Urothelium cell line (cell line): ENCODE data around the gene CLRN3.

Source experiments
- DNase-seq: peaks from one replicate; pipeline ENCODE4 v3.0.0; 2011; ENCODE audit warnings: low spot score, mixed read lengths
- FAIRE-seq: peaks from 2 replicates; lab custom pipeline; 2011; peaks lifted over from hg19 to GRCh38; lab: Jason Lieb, UNC

CLRN3 gene

DNA sequence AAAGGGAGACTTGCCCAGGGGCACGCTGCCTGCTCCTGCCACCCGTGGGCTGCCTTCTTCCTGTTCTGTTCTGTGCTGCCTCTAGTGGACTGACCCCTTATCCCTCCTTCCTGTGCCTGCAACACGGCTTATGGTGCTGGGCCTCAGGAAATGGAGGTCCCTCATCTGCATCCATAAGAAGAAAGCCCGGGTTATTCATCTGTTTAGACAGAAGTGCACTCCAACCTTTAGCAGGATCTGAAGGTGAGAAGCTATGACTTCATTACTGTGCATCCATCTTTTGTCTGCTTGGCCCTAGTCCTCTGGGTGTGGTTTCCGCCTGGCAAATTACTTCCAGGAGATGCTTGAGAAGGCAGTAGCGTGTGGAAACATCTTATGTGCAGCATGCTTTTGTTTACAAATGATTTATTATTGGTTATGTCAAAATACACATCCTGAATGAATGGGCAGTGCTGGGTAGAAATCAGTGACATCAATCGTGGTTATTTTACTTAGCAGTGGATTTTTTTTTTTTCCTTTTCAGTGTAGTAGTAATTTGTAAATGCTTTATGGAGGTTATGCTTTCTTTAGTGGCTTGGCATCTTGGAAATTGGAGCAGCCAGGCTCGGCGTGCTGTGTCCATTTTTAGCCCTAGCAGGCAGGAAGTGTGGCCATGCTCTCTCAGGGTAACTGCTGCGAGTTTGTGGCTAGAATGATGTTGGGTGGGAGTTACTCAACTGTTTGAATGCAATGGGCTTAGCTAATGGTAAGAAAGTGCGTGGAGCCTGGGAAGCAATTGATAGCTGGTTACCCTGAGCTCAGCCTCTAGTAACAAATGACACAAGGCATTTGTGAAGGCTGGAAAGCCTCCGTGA is 26.9 kb upstream of the CLRN3 start:
- FAIRE-seq (no peak), DNase-seq (peak; percentile 29)

DNA sequence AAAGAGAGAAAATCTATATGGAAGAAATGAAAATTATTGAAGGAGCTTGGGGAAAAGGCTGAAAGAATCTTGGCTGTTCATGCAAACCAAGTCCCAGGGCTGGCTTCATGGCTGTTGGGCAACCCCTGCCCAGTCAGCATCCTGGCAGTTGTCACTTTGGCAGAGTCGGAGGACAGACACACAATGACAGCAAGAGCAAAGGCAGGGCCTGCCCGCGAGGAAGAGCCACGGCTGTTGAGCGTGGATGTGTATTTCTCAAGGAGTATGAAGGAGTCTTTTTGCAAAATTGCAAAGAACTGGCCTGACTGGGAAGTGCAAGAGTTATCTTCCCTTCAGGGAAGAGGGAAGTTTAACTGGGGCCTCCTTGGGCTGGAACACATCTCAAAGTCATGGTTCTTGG is 25.8 kb upstream of the CLRN3 start:
- no peak for FAIRE-seq

DNA sequence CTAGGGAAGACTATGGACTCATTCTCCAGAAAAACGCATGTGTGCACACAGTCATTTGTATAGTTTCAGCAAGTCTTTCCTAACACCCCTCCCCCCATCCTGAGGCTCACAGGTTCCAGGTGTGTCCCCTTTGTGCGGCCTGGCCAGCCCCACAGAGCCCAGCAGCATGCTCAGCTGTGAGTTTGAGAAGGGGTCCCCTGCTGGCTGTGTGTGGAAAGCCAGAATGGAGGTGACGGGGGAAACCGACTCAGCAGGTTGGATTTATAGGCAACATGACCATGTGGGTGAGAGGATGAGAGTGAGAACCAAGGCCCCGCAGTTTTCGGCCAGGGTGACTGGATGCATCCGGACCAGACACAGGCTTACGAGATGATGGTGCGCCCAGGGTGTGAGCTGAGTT is 24.1 kb upstream of the CLRN3 start:
- FAIRE-seq (no peak), DNase-seq (no peak)

More for the DNA sequence above, 25.8 kb upstream of the CLRN3 start:
- no peak for DNase-seq

DNA sequence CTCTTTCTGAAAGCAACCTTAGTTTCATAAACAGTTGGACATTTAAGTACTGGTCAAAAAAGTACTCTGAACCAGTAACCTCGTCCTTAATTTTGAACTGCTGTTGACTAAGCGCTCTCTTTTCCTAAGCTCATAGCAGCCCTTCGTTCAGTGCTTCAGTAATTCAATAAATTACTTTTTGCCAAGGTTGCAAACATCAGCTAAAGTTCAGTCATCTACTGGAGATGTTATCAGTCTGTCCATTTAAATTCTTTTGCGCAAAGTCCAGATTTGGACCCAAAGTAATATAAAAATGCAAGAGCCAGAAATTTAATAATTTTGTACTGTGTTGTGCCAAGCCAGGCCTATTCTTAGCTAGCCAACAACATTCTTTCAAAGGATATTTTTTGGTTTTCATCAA is 22.6 kb upstream of the CLRN3 start:
- no peak for FAIRE-seq
- no peak for DNase-seq

DNA sequence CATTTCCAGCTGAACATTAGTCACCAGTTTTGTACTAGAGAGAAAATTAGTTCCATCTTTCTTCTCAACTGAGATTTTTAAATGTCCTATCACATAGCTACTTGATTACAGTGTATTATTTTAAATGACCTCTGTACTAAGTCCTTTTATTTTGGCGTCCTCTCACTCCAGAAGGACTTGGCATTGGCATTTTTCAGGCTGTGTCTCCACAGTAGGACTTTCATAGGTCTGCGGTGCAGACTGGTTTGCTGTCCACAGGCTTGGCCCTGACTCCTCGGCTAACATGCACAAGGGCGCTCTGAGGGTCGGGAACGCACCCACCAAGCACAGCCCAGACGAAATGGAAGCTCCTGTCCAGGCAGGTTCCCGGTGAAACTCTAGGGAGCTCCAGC is 20.6 kb upstream of the CLRN3 start:
- FAIRE-seq (no peak), DNase-seq (no peak)

DNA sequence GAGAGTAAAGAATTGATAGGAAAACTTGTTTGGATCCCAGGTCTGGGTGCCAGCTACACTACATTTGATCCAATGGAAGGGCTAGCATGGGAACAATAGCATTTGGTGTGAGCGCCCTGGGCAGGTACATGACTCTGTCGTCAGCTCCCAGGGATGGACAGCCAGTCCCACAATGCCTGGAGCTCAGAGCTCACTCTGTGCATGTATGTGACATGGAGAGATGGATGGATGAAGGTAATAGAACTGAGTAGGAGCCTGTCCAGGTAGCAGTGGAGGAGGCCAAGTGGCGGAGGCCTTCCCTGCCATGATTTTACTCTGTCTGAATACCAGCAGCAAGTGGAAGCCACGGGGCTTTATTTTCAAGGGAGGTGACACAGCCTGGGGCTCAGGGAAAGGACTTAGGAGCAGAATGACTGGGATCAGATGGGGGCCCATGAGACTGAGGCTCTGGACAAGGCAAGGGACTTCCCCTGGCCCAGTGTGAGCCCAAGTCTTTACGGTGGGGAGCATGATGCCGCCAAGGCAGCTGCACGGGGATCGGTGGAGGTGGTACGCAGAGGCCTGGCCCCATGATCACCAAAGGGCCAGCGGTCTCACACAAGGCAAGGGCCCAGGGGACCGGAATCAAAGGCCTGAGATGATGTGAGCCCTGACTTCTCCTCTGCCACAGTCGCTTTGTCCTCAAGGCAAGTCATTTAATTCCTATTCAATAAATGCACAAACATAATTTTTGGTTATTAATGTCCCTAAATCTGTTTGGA is 20.0 kb upstream of the CLRN3 start:
- FAIRE-seq (no peak), DNase-seq (no peak)

DNA sequence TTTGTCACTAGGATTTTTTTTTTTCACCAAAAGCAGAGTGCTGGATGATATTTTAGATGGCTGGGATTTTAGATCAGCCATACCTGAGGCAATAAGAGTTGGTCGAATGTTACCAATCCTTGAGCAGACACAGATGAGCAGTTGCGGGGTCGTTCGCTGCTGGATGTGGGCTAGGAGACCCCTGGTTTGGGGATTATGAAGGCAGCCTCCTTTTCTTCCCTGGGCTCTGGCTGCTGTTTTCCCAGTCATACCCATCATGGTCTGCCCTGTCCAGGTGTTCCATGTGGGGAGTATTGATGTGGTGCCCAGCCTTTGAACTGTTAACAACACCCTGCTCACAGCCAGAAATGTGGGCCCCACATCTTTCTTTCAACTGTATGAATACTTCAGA is 19.1 kb upstream of the CLRN3 start:
- FAIRE-seq: no peak
- DNase-seq: no peak

DNA sequence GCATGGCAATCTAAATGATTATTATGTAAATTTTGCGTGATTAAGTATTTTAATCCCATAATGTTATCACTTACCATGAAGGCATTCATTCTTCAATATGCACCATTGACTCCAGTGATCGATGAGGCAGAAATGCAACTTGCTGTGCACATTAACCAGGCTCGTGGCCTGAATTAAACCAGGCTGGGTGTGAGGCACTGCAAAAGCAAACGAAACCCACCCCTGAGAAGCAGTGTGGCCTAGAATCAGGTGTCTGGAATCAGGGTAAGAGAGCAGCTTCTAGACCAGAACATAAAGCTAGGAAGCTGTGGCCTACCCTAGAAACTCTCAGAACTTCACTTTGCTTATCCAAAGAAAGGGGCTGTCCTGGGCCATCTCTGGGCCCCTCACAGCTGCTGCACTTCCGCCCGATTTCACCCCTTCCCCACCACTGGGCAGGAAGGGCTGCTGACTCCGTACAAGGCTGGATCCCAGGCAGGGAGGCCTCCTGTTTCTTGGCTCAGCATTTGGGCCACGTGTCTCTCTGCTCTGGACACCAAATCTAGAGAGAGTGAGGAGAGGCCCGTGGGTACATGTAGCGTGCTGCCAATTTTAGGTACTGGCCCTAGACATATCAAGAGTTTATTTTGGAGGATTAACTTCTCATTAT is 18.6 kb upstream of the CLRN3 start:
- FAIRE-seq (no peak), DNase-seq (no peak)

DNA sequence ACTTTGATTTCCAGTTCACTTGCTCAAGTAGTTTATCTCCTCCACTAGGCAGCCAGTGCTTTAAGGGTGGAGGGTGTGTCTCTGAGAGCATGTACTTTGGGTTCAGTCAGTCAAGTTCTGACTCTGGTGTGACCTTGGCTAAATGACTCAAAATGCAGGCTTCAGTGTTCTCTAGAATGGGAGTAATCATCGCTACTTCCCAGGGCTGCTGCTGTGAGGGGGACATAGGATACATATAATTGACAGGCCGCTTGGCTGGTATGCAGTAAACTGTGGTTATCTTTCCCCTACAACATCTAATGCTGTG is 17.7 kb upstream of the CLRN3 start:
- DNase-seq (no peak), FAIRE-seq (no peak)

DNA sequence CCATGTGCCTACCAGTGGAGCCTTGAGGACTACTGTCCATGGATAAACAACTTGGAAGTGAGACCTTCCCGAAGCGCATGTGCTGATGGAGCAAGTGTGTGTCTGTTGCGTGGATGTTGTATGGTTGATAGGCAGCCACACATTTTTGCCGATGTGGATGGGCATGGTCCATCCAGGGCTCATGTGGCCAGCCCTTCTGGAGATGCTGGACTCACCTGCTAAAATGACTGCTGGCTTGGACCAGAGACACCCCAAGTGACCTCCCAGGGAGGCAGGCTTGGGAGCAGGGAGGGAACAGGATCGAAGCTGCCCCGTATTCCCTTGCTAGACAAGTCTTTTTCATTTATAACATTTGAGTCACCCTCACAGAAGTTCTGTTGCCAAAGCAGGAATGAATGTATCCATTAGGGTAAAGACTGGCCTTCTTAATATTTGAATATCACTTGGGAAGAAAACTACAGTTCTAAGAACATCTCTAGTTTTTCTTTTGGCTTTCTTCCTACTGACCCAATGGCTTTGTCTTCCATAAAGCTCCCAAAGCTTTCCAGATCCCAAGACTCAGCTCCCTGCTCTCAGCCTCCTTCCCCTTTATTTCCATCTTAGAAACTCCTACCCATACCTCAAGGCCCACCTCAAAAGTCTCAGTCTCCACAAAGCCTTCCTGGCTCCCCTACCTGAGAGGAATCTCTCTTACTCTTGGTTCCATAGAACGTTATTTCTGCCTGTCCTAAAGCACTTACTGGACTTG is 17.1 kb upstream of the CLRN3 start:
- no peak for FAIRE-seq

DNA sequence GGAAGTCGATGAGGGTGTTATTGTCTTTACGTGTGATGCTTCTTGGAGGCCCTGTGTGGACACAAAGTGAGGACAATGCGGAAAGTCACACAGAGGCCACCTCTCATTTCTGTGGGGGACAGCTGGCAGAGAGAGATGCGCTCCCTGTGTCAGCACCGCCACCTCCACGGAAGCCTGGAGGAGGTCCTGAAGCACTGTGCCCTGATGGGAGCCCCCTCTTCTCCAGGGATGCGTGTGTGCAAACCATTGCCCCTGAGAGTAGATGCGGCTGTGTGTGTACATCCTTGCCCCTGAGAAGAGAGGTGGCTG is 16.2 kb upstream of the CLRN3 start:
- DNase-seq (no peak), FAIRE-seq (no peak)

More for the DNA sequence above, 17.1 kb upstream of the CLRN3 start:
- no peak for DNase-seq

DNA sequence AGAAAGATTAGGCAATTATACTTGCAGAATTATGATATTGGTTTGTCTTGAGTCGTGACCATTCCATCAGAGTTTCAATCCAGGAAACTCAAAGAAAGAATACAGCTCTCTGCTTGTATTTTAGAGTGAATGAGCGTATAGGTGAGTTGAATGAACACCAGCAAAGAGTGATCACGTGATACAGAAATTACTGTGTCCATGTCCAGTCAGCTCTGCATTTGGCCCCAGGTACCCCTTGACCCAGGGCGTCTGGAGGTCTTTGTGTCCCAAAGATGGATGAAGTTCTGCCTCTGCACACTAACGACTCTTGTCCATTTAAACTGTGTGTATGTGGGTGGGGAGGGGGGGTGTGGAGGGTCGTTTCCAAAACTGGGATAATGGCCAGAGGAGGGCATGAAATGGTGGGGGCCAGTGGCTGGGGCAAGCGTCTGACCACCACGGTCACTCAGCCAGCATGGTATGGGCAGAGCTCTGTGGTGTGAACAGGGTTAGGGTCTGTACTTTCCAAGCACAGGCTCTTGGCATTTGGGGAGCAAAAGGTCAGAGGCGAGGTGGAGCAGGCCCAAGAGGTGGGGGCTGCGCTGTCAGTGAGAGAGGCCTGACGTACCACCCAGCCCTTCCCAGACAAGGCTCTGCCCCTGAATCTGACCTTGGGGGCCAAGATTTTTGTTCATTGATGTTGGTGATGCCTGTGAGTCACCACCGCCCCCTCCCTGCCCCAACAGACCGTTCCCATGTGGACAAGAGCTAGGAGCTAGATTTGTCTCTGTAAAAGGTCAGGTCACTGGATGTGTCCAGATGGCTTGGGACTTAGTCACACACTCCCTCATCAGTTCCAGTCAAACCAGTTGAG is 15.6 kb upstream of the CLRN3 start:
- no peak for FAIRE-seq
- DNase-seq: no peak

DNA sequence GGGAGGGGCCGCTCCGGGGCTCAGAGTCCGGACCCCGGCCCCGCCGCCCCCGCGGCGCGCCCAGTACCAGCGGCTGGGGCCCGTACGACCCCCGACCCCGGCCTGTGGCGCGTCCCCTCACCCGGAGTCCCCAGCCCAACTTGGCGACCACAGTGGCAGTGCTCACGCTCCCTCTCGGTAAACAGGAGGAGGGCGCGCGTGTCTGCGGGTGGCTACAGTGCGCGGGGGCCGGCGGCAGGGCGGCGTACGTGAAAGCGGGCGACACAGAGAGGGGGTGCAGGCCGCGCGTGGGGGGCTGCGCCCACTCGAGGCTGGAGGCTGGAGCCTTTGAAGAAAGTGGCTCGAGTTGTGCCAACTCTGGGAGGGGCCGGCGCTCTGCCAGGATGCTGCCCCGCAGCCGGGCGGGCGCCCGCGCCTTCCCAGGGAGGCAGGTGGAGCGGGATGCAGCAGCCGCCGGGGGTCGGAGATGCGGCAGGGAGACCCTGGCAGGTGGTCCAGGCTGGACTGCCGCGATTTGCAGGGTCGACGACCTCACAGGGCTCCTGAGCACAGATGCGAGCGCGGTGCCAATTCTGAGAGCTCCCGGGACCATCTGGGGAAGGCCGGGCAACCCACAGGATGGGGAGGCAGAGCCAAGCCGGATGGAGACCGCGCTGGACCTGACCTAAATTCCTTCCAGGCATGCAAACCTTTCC is 14.8 kb upstream of the CLRN3 start:
- no peak for FAIRE-seq
- DNase-seq: no peak

DNA sequence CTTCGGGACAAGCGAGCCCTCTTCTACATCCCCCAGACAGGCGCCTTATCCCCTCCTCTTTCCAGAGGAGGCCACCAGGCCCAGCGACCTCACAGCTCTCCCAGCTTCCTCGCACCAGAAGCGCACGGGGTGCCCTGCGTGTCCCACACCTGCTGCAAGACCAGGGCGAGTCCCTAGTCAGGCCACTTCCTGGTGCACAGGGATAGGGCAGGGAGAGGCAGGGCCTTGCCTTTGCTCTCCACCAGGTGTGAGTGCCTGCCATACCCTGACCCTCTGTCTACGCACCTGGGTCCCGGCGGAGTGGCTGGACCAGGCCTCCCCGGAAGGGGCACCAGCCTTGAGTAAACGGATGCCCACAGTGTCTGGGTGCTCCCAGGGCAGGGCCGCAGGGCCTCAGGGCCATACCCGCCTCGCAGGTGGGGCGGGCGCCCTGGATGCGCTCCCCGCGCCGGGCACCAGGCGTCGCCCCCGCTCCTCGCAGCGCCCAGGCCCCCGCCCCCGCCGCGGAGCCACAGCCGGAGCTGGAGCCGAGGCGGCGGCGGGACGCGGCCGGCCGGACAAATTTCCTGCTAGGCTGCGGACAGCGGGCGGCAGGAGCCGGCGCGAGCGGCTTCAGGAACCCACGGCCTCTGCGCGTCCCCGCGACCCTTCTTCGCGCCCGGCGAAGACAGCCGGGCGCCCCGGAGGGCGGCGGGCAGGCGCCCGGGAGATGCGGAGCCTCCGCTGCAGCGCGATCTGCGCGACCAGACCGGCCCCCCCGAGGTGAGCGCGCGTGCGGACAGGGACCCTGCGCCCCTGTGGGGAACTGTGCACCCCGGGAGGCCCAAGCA is 14.0 kb upstream of the CLRN3 start, which contains the start of gene PTPRE:
Gene PTPRE (plus strand): TSS at position 556 of the 830 bp plus-strand sequence. CDS start 133,779 bp downstream, outside the sequence.
- no peak for FAIRE-seq
- peak; percentile 85 for DNase-seq

DNA sequence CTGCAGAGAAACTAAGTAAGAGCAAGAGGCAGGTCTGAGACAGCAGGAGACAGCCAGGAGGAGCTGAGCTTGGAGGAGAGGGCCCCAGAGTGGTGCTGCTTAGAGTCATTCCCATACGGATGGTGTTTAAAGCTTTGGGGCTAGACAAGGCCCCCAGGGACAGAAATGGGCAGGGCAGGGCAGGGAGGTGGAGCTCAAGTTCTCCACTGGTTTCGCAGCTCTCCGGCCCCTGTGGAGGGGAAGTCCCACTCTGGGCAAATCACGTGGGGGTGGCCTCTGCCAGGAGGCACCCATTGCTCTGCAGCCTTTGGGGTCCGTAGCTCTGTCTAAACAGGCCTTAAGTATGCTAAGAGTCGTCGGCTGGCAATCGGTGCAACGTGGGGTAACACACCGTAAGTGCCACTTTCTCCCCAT is 13.1 kb upstream of the CLRN3 start:
- DNase-seq: no peak
- no peak for FAIRE-seq

DNA sequence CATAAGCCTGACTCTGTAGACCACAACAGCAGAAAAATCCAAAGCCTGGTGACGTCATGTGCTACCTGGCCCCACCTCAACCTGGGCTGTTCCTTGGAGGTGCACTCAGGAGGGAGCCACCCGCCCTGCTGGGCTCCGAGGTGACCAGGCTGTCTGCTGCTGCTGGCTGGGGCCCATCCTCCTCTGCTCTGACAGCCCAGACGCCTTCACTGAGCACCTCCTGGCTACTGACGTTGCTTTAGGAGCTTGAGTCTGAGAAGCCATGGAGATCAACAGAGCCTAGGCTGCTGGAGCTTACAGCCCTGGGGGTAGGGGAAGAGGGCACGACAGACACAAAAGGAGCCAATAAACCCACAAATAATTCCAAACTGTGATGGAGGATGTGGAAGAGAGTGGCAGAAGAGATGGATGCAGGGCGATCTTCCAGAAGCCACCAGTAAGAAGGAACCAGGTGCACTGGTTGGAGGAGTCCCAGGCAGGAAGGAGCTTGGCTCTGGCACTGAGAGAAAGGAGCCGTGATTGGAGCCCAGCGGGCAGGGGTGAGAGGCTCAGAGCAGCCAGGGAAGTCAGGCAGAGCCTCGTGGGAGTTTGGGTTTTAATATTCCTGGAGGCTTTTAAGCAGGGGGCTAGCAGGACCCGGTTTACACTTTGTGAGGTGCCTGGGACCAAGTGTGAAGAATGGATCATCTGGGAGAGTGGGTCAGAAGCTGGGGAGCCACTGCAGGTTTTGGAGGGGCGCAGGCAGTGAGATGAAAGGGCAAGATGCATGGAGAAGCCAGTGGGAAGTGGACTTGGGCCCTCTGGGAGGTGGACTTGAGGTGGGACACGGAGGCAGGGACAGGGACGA is 12.5 kb upstream of the CLRN3 start:
- DNase-seq (no peak), FAIRE-seq (no peak)

DNA sequence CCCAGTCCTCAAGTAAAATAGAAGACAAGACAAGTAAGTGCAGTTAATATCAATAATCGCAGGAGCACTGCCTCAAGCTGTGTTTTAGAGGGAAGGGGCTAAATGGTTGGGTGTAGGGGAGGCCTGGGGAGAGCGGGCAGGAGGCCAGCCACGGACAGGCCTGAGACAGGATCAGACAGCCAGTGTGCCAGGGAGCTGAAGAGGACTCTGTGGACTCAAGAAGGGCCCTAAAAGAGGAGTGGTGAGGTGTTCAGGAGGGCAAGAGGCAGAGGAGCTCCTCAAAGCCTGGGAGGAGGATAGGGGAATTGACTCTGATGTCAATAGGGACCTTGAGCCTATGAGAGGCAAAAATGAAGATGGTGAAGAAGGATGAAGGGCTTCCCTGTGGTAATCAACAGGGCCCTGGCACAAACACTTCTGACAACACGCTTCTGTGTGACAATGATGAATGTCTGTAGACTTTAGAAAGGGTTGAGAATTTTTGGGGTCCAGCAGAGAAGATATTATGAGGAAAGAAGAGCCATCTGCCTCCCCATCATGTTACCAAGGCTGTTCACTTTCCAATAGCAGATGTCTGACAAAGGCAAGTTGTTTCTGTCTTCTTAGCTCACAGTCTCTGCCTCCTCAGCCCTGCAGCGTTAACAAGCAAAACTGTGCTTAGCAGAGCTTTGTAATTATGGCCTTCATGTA is 11.7 kb upstream of the CLRN3 start:
- no peak for FAIRE-seq
- DNase-seq: no peak
